ENCODE measurements around the gene FAM20C. TPM values are rescaled to one million over a fixed set of nuclear protein-coding genes. Genes with fewer than 3 reads are reported as not detected.
"Not testable (repeated sequence)": the region's sequence is repeated elsewhere in the genome, so short reads cannot be mapped to it uniquely, and the experiment has no call there.

Gene FAM20C
- total RNA-seq, 2 experiments from 2014 or later = not detected

DNA sequence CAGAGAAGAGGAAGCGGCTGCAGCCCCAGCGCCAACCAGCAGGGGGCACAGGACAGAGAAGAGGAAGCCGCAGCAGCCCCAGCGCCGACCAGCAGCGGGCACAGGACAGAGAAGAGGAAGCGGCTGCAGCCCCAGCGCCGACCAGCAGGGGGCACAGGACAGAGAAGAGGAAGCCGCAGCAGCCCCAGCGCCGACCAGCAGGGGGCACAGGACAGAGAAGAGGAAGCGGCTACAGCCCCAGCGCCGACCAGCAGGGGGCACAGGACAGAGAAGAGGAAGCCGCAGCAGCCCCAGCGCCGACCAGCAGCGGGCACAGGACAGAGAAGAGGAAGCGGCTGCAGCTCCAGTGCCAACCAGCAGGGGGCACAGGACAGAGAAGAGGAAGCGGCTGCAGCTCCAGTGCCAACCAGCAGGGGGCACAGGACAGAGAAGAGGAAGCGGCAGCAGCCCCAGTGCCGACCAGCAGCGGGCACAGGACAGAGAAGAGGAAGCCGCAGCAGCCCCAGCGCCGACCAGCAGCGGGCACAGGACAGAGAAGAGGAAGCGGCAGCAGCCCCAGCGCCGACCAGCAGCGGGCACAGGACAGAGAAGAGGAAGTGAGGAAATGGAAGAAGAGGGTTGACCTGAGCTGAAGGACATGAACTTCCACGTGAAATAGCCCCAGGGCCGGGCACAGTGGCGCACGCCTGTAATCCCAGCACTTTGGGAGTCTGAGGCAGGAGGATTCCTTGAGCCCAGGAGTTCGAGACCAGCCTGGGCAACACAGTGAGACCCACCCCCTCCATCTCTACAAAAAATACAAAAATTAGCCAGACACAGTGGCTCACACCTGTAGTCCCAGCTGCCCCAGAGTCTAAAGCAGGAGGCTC lies 71.3 kb downstream of the FAM20C start:
- peaks cover 25% of the 10 kb centered on the region for H3K9me3 ChIP-seq (ENCODE audit: low read length)
- peak; percentile 12 for DNase-seq (ENCODE audit: low spot score)
- CTCF ChIA-PET (ENCODE audit: unreplicated experiment); H2AFZ ChIP-seq (ENCODE audit: low read length); H3K4me3 ChIP-seq (ENCODE audit: low read depth, low read length, poor library complexity, severe bottlenecking); H3K27ac ChIP-seq (ENCODE audit: low read depth, low read length, poor library complexity, severe bottlenecking); intact Hi-C loops (cut with micrococcal nuclease; ENCODE audit: unreplicated experiment); H4K20me1 ChIP-seq (ENCODE audit: insufficient read depth, low read length); BruUV-seq (replicated peaks); H3K4me1 ChIP-seq (ENCODE audit: insufficient read depth, low read length, poor library complexity, severe bottlenecking); H3K36me3 ChIP-seq (ENCODE audit: insufficient read depth, low read length); POLR2A ChIA-PET; H3K4me2 ChIP-seq (ENCODE audit: low read length); H3K9me2 ChIP-seq (ENCODE audit: insufficient read depth, low read length); H3K79me2 ChIP-seq (ENCODE audit: insufficient read depth, low read depth, low read length): not testable (repeated sequence)
- TF ChIP-seq, protein P1, sequence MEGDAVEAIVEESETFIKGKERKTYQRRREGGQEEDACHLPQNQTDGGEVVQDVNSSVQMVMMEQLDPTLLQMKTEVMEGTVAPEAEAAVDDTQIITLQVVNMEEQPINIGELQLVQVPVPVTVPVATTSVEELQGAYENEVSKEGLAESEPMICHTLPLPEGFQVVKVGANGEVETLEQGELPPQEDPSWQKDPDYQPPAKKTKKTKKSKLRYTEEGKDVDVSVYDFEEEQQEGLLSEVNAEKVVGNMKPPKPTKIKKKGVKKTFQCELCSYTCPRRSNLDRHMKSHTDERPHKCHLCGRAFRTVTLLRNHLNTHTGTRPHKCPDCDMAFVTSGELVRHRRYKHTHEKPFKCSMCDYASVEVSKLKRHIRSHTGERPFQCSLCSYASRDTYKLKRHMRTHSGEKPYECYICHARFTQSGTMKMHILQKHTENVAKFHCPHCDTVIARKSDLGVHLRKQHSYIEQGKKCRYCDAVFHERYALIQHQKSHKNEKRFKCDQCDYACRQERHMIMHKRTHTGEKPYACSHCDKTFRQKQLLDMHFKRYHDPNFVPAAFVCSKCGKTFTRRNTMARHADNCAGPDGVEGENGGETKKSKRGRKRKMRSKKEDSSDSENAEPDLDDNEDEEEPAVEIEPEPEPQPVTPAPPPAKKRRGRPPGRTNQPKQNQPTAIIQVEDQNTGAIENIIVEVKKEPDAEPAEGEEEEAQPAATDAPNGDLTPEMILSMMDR (conservative IDR thresholded peaks at IDR 0.05; ENCODE audit: low read length) = peak; percentile 78

DNA sequence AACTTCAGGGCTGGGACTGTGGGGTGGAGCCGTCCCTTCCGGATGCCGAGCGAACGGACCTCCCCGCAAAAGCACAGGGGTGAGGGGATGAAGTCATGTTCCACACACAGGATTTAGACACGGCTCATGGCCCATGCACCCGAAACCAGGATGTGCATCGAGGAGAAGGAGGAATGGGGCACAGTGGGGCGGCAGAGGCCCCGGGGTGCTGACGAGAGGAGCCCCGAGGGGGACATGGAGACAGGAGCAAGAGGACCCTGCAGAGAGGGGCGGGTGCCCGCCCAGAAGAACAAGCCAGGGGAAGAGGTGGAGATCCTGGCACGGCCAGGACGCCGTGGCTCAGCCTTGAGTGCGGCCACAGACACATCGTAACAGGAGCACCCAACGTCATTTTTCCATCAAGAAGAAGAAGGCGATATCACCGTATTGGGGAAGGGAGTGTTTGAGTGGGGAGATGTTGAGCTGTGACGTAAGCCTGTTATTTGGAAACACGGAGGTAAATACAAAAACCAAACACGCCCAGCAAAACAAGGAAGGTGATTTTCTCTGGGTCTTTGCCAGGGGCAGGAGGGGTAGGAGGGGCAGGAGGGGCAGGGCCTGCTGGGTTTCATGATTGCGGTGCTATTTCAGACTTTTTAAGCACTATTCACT lies 72.3 kb downstream of the FAM20C start:
- TF ChIP-seq EZH2phosphoT487 (IDR thresholded peaks at IDR 0.05; ENCODE audit: borderline replicate concordance, low read depth, low read length) = no peak
- TF ChIP-seq, protein P1 (conservative IDR thresholded peaks at IDR 0.05; ENCODE audit: low read length) = no peak
- H3K4me2 ChIP-seq (ENCODE audit: low read length) = no peak overlapping the region
- DNase-seq (ENCODE audit: low spot score) = no peak
- peaks cover 25% of the 10 kb centered on the region for H3K9me3 ChIP-seq (ENCODE audit: low read length)
- no peaks in the 10 kb centered on the region for H4K20me1 ChIP-seq (ENCODE audit: insufficient read depth, low read length)
- H3K9me2 ChIP-seq (ENCODE audit: insufficient read depth, low read length) = no peaks in the 10 kb centered on the region
- no TSS peak for BruUV-seq (replicated peaks)
- H3K27ac ChIP-seq (ENCODE audit: low read depth, low read length, poor library complexity, severe bottlenecking) = no peak overlapping the region
- POLR2A ChIA-PET = no interaction called here
- H2AFZ ChIP-seq (ENCODE audit: low read length) = no peak overlapping the region
- H3K4me1 ChIP-seq (ENCODE audit: insufficient read depth, low read length, poor library complexity, severe bottlenecking) = no peaks in the 10 kb centered on the region
- intact Hi-C loops (cut with micrococcal nuclease; ENCODE audit: unreplicated experiment) = no loop called here
- CTCF ChIA-PET (ENCODE audit: unreplicated experiment) = no interaction called here
- peaks cover 4% of the 10 kb centered on the region; the same call in 1 of the 2 replicates for H3K36me3 ChIP-seq (ENCODE audit: insufficient read depth, low read length)
- no peaks in the 10 kb centered on the region for H3K79me2 ChIP-seq (ENCODE audit: insufficient read depth, low read depth, low read length)
- H3K4me3 ChIP-seq (ENCODE audit: low read depth, low read length, poor library complexity, severe bottlenecking) = no peak overlapping the region
